Activated naive CD8-positive, alpha-beta T cell (primary cell): ENCODE data around the gene REL.

Experiments used
- H3K27ac Mint-ChIP-seq: one replicate; pipeline ENCODE4 v1.8.0; 2021; ENCODE audit warnings: mixed read lengths
- H3K27me3 Mint-ChIP-seq: one replicate; pipeline ENCODE4 v1.8.0; 2021; ENCODE audit warnings: mixed read lengths
- H3K36me3 Mint-ChIP-seq: one replicate; pipeline ENCODE4 v1.8.0; 2021; ENCODE audit warnings: mixed read lengths
- H3K4me1 Mint-ChIP-seq: one replicate; pipeline ENCODE4 v1.8.0; 2021; ENCODE audit warnings: low read depth, mixed read lengths
- H3K4me3 Mint-ChIP-seq: one replicate; pipeline ENCODE4 v1.8.0; 2021; ENCODE audit warnings: mild to moderate bottlenecking, mixed read lengths
- H3K9me3 Mint-ChIP-seq: one replicate; pipeline ENCODE4 v1.8.0; 2021; ENCODE audit warnings: low read depth, mixed read lengths

The REL gene

DNA sequence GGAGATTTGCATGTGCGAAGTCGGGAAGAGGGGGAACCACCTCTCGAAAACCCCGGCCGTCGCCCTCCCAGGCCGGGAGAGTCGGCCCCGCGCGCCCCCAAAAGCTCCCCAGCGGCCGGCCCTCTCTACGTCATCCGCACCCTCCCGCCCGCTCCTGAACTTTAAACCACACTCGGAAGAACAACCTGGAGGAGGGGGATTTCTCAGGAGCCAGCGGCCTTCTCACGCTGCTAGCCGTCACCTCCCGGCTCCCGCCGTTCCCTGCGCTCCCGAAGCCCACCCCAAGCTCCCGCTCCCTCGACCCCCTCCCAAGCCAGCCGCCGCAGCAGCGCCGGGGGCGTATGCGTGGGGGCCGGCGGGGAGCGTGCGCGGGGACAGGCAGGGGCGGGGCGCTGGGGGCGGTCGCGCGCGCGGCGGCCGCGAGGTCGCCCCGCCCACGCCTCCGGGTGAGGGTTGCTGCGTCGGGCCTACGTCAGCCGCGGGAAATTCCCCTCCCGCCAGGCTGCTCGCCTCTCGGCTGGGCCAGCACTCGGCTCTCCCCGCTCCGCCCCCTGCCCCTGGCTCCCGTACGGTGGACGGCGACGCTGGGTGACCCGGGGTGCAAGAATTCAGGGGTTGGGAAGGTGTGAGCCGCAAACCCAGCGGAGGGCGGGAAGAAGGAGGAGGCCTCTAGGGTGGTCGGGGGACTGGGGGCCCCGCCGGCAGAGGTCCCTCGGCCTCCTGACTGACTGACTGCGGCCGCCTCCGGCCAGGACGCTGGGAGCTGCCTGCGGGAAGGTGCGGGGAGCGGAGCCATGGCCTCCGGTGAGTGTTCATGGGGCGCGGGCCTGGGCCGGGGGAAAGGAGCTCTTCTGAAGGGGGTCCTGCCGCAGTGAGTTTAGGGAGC is at the start of gene REL:
TSS of gene REL (plus strand) at position 528 of the 886 bp plus-strand sequence. CDS start at position 795, 267 bp downstream.
- H3K4me3 Mint-ChIP-seq = peak within 1 kb of the TSS; percentile 100
- H3K27me3 Mint-ChIP-seq = no peaks in the 10 kb centered on the region
- no peaks in the 10 kb centered on the region for H3K9me3 Mint-ChIP-seq
- peak within 1 kb of the TSS; percentile 96 for H3K27ac Mint-ChIP-seq
- H3K4me1 Mint-ChIP-seq = peaks cover 30% of the 10 kb centered on the region
- peaks cover 14% of the 10 kb centered on the region for H3K36me3 Mint-ChIP-seq

DNA sequence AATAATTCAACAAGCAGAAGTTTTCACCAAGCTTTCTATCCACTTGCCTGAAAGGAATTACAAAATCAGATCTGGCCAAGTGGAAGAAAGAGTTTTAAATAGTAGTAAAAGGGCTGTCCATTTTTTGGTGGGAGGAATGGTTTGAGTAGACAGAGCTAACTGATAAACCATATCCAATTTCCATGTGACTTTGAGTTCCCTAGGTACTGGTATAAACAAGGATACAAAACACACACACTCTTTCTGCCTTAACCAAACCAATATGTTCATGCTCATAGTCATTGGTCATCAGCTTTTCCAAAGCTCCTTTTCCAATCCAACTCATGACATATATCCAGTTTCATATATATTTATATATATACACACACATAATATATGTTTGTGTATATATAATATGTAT is 49.5 kb upstream of the REL start:
- Mint-ChIP-seq H3K27ac (no peak overlapping the region), H3K4me3 (no peak overlapping the region), H3K27me3 (no peaks in the 10 kb centered on the region), H3K4me1 (peaks cover 29% of the 10 kb centered on the region), H3K9me3 (no peaks in the 10 kb centered on the region), H3K36me3 (peaks cover 4% of the 10 kb centered on the region)

DNA sequence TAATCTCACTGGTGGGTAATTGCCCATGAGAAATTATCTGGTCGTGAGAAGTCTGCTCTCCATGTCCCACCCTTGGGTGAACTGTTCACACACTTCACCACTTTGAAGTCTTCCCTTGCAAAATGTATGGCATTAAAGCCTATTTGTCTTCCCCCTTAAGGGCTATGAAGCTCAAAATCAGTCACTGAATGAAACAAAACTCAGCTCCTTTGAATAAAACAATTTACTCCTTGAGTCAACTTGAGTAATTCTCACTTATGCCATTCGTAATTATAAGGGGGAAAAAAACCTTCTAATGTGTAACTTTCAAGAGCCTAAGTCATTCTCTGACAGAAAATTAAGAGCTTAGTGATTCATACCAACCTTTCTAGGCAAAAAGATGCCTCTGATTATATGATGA is 48.8 kb upstream of the REL start:
- Mint-ChIP-seq H3K4me1 (peaks cover 27% of the 10 kb centered on the region), H3K9me3 (no peaks in the 10 kb centered on the region), H3K27ac (peak overlapping the region; percentile 76), H3K4me3 (peak overlapping the region; percentile 8), H3K36me3 (peaks cover 4% of the 10 kb centered on the region), H3K27me3 (no peaks in the 10 kb centered on the region)

DNA sequence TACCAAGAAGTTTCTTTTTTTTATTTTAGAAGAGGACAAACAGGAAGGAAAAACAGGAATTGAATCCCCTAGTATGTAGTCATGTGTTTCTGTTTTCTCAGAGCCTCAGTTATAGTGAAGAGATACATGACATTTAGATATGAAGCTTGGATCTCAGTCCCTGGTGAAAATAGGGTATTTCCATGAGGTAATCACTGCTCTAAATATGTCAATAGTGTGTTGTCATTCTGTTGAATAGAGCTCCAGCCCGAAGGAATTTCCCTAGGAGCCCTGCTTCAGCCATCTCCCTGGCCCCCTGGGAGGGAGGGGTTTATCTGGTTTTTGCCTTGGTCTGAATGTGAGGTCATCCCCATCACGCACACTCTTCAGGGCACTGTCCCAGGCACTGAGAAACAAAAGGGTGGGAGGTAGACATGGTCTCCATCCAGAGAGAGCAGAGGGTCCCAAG is 47.1 kb upstream of the REL start:
- peaks cover 4% of the 10 kb centered on the region for H3K36me3 Mint-ChIP-seq
- no peak overlapping the region for H3K4me3 Mint-ChIP-seq
- H3K4me1 Mint-ChIP-seq = peaks cover 28% of the 10 kb centered on the region
- H3K9me3 Mint-ChIP-seq = no peaks in the 10 kb centered on the region
- peak overlapping the region; percentile 66 for H3K27ac Mint-ChIP-seq
- no peaks in the 10 kb centered on the region for H3K27me3 Mint-ChIP-seq

DNA sequence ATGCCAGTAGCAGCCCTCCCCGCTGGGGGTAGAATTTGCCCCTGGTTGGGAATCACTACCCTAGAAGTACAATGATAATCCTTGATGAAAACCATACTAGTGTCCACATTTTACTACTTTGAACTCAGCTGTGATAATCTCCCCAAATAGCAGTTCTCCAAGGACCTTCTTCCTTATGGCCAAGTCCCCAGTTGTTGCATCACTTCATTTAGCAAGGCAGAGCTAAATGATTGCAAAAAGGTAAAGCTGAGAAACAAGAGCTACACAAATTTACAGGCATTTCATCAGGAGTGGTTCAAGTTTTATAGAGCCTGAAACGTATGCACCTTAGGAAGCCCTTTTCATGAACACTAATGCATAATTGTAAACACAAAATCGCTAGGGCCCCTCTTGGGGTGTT is 44.9 kb upstream of the REL start:
- H3K27ac Mint-ChIP-seq = no peak overlapping the region

DNA sequence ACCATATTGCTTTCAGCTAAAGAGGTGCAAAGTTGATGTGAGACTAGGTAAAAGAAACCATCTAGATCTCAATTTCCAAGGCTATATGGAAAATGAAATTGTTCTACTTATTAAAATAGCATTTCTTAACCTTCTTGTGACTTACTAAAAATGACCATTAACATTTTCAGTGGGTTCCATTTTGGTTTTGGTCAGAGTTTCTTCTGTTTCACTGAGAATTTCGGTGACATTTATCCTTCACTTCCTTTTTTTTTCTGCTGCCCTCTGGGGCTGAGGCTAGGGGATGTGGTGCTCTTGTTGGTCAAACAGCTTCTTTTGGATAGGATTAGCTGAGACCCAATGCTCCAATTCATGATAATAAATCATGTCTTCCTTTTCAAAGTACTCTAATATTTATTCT is 44.3 kb upstream of the REL start:
- Mint-ChIP-seq H3K27ac (no peak overlapping the region), H3K4me3 (no peak overlapping the region), H3K27me3 (no peaks in the 10 kb centered on the region), H3K4me1 (peaks cover 36% of the 10 kb centered on the region), H3K36me3 (no peaks in the 10 kb centered on the region), H3K9me3 (no peaks in the 10 kb centered on the region)

More for the DNA sequence above, 44.9 kb upstream of the REL start:
- Mint-ChIP-seq H3K9me3 (no peaks in the 10 kb centered on the region), H3K4me3 (no peak overlapping the region), H3K36me3 (no peaks in the 10 kb centered on the region), H3K27me3 (no peaks in the 10 kb centered on the region), H3K4me1 (peaks cover 36% of the 10 kb centered on the region)

DNA sequence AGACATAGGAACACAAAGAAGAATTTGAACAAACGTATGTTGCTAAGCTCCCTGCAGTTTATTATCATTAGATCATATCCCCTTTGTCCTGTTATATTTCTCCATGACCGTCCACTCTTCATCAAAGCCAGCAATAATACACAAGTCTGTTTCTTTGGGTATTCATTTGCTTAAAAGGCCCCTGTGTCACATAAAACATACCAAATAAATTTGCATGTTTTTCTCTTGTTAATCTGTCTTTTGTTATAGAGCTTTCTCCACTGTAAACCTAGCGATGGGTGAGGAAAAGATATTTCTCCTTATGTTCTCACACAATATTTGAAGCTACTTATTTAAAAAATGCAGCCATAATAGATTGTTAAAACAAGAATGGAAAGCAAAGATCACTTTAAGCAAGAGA is 42.9 kb upstream of the REL start:
- Mint-ChIP-seq H3K4me3 (no peak overlapping the region), H3K36me3 (no peaks in the 10 kb centered on the region), H3K9me3 (no peaks in the 10 kb centered on the region), H3K27ac (no peak overlapping the region), H3K4me1 (peaks cover 25% of the 10 kb centered on the region), H3K27me3 (no peaks in the 10 kb centered on the region)

DNA sequence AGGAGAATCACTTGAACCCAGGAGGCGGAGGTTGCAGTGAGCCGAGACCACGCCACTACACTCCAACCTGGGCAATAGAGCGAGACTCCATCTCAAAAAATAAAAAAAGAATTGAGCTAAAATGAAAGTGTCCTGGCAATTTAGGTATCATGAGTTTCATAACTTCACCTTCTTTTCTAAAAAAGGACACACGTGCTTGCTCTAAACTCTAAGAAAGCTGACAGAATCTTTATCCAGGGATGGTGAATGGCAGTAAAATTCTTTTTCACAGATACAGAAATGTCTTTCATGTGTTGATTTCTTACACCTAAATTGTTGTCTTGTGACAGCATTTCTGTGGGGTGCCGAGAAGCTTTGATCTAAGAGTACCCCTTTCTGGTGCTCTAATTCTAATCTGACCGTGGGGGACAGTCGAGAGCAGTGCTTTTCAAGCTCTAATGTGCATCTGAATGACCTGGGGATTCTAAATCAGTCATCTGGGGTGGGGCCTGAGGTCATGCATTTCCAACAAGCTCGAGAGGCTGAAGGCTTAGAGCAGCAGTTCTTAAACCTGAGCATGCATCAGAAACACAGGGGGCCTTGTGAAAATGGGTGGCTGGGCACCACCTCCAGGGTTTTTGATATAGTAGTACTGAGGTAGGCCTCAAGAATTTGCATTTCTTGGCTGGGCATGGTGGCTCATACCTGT is 42.1 kb upstream of the REL start:
- H3K9me3 Mint-ChIP-seq = no peaks in the 10 kb centered on the region
- peaks cover 25% of the 10 kb centered on the region for H3K4me1 Mint-ChIP-seq

DNA sequence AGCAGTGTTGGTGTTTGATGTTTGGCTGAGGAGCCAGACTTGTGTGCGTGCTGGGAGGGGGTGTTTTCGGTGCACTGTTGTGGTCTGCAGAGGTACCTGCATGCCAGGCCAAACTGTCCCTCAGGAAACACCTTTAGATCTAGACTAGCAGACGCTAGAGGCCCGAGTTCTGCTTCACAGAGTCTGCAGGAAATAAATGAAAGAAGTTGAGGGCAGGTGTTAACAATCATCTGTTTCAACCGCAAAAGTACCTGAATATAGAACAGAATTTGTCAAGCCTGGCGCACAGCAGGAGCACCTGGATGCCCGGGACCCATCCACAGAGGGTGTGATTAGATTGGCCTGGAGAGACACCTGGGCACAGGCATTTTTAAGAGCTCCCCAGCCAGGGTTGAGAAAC is 40.5 kb upstream of the REL start:
- Mint-ChIP-seq H3K27me3 (no peaks in the 10 kb centered on the region), H3K36me3 (no peaks in the 10 kb centered on the region), H3K4me3 (peak overlapping the region; percentile 40), H3K9me3 (no peaks in the 10 kb centered on the region), H3K4me1 (peaks cover 22% of the 10 kb centered on the region), H3K27ac (no peak overlapping the region)

More for the DNA sequence above, 42.1 kb upstream of the REL start:
- Mint-ChIP-seq H3K36me3 (no peaks in the 10 kb centered on the region), H3K4me3 (no peak overlapping the region), H3K27ac (peak overlapping the region; percentile 10), H3K27me3 (no peaks in the 10 kb centered on the region)

DNA sequence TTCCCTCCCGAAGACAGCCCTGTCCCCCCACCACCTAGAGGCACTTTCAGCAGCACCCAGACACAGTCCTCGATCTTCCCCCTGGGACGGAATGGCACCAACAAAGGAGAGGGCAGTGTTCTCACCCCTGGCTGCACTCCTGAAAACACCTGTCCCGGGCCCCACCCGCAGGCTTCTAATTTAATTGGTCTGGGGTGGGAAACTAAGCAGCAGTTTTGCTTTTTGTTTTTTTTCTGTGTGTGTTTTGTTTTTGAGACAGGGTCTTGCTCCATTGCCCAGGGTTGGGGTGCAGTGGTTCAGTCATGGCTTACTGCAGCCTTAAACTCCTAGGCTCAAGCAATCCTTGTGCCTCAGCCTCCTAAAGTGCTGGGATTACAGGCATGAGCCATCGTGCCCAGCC is 38.4 kb upstream of the REL start:
- H3K9me3 Mint-ChIP-seq = no peaks in the 10 kb centered on the region
- H3K4me3 Mint-ChIP-seq = no peak overlapping the region
- H3K27ac Mint-ChIP-seq = peak overlapping the region; percentile 22
- H3K27me3 Mint-ChIP-seq = no peaks in the 10 kb centered on the region
- H3K36me3 Mint-ChIP-seq = no peaks in the 10 kb centered on the region
- peaks cover 22% of the 10 kb centered on the region for H3K4me1 Mint-ChIP-seq

DNA sequence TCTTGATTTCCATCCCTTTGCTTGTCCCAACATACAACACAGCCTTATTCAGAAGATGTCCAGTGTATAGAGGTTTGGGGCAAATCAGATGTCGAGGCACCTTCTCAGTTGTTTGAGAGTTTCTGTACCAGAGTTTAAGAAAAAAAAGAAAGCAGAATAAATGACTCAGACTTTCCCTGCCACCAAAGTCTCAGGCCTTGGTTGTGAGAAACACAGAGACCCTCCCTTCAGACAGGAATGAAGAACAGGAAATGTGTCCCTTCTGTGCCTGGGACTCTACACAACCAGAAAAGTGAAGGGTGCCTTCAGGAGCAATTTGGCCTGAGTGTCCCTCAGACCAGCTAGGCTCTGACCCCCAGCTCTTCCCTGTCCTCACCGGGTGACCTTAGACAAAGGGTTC is 37.3 kb upstream of the REL start:
- H3K36me3 Mint-ChIP-seq = no peaks in the 10 kb centered on the region
- no peak overlapping the region for H3K4me3 Mint-ChIP-seq
- H3K9me3 Mint-ChIP-seq = no peaks in the 10 kb centered on the region
- H3K27me3 Mint-ChIP-seq = no peaks in the 10 kb centered on the region
- peaks cover 22% of the 10 kb centered on the region for H3K4me1 Mint-ChIP-seq
- peak overlapping the region; percentile 30 for H3K27ac Mint-ChIP-seq

DNA sequence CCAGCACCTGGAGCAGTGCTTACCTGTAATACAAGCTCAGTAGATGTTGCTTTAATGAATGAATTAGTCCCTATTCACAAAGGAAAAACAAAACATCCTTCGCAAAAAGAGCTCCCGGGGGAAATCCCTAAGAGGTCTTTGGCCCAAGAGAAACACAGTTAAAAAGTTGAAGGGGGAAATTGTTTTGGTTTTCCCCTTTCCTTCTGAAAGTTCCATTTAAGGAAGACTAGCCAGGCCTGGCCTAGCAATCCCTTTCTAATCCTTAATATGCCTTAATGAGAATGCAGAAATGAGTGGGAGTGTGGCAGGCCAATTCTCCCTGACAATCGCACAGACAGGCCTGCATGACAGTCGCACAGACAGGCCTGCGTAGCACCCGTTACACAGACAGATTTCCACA is 33.5 kb upstream of the REL start:
- Mint-ChIP-seq H3K9me3 (no peaks in the 10 kb centered on the region), H3K4me3 (no peak overlapping the region), H3K27ac (no peak overlapping the region), H3K36me3 (no peaks in the 10 kb centered on the region), H3K27me3 (no peaks in the 10 kb centered on the region), H3K4me1 (peaks cover 13% of the 10 kb centered on the region)

DNA sequence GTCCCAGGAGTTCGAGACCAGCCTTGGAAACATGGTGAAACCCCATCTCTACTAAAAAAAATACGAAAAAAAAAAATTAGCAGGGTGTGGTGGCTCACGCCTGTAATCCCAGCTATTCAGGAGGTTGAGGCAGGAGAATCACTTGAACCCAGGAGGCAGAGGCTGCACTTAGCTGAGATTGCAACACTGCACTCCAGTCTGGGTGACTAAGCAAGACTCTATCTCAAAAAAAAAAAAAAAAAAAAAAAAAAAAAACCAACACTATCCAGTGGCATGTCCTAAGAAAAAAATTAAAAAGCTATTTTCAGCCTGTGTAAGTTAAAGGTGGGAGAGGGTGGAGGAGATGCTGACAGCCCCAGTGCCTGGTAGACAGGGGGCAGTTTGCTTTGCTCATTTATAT is 32.2 kb upstream of the REL start:
- H3K4me3 Mint-ChIP-seq = no peak overlapping the region
- no peaks in the 10 kb centered on the region for H3K27me3 Mint-ChIP-seq
- no peaks in the 10 kb centered on the region for H3K9me3 Mint-ChIP-seq
- peaks cover 5% of the 10 kb centered on the region for H3K4me1 Mint-ChIP-seq
- no peak overlapping the region for H3K27ac Mint-ChIP-seq
- H3K36me3 Mint-ChIP-seq = no peaks in the 10 kb centered on the region

DNA sequence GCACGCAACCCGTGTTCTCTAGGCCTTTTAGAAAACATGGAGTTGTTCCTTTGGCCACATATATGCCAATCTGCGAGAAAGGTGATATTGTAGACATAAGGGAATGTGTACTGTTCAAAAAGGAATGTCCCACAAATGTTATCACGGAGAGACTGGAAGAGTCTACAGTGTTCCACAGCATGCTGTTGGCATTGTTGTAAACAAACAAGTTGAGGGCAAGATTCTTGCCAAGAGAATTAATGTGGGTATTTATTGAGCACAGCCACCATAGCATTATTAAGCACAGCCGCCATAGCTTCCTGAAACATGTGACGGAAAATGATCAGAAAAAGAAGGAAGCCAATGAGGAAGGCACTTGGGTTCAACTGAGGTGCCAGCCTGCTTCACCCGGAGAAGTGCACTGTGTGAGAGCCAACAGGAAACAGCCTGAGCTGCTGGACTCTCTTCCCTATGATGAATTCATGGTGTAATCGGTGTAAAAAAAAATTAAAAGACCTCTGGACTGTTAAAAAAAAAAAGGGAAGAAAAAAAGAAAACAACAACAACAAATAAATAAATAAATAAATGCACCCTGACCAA is 29.0 kb upstream of the REL start:
- H3K36me3 Mint-ChIP-seq = no peaks in the 10 kb centered on the region
- H3K4me3 Mint-ChIP-seq = no peak overlapping the region
- H3K27ac Mint-ChIP-seq = no peak overlapping the region

DNA sequence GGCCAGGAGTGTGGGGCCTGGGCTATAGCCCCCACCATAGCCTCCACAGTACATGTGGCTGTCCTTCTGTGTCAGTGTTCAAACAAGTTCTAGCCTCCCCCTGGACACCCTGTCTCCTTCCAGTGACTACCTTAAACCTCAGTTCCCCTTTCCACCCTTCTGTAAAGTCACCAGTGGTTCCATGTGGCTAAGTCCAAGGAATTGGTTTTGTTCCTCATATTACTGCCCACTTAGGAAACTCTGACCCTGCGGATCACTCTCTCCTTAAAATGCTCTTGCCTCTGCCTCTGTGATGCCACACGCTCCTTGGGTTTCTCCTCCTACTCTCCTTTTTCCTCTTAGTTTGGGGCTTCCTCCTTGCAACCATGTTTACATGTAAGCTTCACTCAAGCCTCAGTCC is 27.8 kb upstream of the REL start:
- H3K9me3 Mint-ChIP-seq = no peaks in the 10 kb centered on the region
- no peaks in the 10 kb centered on the region for H3K27me3 Mint-ChIP-seq
- peaks cover 2% of the 10 kb centered on the region for H3K4me1 Mint-ChIP-seq
- no peaks in the 10 kb centered on the region for H3K36me3 Mint-ChIP-seq
- no peak overlapping the region for H3K4me3 Mint-ChIP-seq
- no peak overlapping the region for H3K27ac Mint-ChIP-seq

More for the DNA sequence above, 29.0 kb upstream of the REL start:
- Mint-ChIP-seq H3K4me1 (peaks cover 2% of the 10 kb centered on the region), H3K27me3 (no peaks in the 10 kb centered on the region), H3K9me3 (no peaks in the 10 kb centered on the region)
